GM18873 (cell line): ENCODE measurements around the gene ACAT1.
"Not testable (repeated sequence)": the region's sequence is repeated elsewhere in the genome, so short reads cannot be mapped to it uniquely, and the experiment has no call there.

ENCODE experiments used
- ATAC-seq: cut with Tn5 transposase; IDR thresholded peaks from one replicate; pipeline ENCODE4 v1.9.1; 2021; ENCODE audit warnings: mild to moderate bottlenecking, moderate library complexity, moderate number of reproducible peaks; ENCODE audit not compliant: unreplicated experiment, low FRiP score

ACAT1 gene

DNA sequence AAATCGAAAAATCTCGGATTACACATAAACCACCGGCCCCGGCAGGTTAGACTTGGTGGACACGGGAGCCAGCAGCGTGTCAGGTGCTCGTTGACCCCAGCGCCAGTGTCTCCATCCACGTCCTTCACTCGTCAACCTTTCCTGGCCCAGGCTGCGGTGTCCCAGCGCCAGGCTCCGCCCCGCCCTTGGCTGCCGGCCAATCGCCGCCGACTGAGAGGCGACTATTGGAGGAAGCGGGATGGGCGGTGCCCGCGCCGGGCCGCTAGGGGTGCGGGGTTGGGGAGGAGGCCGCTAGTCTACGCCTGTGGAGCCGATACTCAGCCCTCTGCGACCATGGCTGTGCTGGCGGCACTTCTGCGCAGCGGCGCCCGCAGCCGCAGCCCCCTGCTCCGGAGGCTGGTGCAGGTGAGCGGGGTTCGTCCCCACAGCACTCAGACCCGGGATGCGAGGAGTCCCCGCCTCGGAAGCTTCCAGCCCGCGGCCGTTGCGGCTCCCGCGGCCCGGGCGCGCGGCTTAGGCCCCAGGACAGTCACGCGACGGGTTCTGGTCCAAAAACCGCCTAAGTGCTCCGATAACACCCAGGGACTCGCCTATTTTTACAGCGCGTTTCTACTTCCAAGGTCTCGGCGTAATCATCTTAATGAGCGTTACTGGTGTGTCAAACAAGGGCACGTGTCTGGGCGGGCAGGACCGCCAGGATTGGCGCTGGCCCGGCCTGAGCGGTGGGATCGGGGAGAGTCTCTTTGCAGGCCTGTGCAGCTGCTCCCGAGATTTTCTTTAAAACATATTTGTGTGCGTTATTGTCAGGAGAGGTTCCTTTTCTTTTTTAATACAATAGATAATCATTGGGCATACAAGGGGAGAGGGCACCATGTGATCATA is at the start of gene ACAT1:
ACAT1 (plus strand) TSS at position 294 of the 882 bp plus-strand sequence; CDS start at position 334, 40 bp downstream.
- peak; percentile 96 for ATAC-seq

DNA sequence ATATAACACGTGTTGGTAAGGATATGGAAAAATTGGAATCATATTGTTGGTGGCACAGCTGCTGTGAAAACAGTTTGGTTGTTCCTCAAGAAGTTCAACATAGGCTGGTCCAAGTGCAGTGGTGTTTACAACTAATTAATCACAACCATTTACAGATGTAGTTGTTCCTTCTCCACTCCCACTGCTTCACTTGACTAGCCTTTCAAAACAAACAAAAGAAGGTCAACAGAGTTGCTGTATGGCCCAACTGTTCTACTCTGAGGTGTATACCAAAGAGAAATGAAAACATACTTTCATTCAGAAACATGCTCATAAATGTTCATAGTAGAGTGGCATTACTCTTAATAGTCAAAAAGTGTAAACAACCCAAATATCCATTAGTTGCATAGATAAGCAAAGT is 36.6 kb upstream of the ACAT1 start:
- no peak for ATAC-seq

DNA sequence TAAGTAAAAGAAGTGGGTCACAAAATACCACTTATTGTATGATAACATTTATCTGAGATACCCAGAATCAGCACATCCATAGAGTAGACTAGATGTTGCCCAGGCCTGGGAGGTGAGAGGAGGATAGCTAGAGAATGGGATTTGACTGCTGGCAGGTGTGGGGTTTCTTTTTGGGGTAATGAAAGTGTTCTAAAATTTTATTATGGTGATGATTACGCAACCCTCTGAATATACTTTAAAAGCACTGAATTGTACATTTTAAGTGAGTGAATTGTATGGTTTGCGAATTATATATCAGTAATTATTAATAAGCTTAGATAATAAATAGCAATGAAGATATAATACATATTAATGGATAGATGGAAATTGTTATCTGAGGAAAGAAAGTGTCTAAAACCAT is 35.7 kb upstream of the ACAT1 start:
- no peak for ATAC-seq

DNA sequence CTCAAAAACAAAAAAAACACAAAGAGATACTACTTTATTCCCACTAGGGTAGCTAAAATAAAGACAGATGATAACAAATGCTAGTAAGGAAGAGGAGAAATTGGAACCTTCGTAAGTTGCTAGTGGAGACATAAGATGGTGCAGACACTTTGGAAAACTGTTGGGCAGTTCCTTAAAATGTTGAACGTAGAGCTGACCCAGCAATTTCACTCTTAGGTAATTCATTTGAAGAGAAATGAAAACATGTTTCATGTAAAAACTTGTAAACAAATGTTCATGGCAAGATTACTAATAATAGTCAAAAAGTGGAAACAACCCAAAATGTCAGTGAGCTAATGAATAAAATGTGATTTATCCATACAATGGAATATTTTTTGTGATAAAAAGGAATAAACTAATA is 29.2 kb upstream of the ACAT1 start:
- ATAC-seq, result no peak

DNA sequence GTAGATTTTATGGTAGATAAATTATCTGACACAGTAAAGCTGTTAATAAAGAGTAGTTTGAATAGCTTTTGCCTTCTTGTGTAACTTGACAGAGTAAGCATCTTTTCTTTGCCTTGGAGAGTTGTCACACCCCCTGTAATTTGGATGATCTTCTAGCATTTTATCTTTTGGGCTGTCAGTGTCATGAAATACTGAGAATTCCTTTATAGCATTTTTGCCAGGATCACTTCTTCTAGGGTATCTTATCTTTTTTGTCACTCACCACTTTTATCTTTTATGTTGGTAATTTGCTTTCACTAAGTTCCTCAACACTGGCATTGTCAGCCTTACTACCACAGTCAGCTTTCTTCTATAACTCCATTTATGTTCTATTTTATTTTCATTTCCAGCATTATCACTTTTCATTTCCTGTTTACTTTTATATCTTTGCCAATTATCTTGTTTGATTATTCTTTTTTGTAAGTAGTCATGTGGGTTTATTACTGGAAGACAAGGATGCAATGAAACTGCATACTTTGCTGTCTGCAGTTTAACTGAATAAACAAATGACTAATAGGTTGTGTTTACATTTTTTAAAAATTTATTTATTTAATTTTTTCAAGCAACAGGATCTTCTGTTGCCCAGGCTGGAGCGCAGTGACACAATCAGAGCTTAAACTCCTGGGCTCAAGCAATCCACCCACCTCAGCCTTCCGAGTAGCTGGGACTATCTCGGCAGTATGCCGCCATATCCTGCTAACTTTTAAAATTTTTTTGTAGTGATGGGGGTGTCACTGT is 28.1 kb upstream of the ACAT1 start:
- no peak for ATAC-seq

DNA sequence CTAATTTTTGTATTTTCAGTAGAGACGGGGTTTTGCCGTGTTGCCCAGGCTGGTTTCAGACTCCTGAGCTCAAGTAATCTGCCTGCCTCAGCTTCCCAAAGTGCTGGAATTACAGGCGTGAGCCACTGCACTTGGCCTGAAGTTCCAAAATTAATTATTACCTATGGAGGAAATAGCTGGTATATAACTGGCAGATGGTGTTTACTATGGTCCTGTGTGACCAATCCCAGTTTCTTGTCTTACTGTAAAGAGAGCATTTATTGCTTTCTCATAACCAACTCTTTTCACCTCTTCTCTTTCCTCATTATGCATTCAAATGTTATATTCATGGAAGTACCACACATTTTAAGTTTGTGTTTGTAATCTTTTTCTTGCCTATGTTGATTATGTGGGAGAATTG is 24.2 kb upstream of the ACAT1 start:
- no peak for ATAC-seq

DNA sequence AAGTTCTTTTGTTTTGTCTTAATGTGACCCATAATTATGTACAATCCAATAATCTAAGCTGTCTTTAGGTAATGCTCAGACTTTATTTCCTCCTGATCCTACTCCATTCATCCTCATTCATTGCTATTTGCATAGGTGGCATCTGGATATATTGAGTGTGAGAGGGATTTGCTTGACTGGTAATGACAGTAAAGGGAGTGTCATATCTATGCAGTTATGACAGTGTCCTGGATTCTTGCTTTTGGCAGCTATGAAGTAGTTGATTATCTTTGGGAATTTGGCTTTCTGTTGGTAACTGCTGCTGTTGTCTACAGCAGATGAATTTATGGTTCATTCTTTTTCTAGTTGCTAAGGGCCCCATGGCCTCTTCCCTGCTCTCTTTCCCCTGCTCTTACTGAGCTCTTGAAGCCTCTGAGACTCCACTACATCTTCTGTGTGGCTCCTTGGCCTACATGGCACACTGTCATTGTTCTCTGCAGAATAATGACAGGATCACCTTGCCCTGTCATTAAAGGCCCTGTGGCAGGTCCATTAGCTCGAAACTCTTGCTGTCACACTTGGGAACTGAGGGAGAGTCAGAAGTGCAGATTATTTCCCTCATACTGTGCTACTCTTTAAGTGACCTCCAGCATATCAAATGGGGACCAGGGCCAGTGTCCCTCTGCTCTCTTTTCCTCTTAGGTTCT is 20.1 kb upstream of the ACAT1 start:
- no peak for ATAC-seq

DNA sequence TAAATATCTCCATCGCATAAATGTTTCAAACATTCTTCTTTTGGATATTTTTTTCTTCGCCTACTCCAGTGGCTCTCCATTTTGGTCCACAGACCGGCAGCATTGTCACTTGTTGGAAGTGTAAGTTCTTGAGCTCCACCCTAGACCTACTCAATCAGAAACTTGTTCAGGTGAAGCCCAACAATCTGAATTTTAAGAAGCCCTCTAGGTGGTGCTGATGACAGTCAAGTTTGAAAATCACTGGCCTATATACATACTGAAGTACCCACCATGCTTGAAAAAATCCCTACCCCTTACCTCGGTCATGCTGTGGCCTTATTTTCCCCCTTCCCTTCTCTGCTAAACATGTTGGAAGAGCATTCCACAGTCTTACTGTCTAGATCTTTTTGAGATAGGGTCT is 10.2 kb upstream of the ACAT1 start:
- ATAC-seq, result no peak

DNA sequence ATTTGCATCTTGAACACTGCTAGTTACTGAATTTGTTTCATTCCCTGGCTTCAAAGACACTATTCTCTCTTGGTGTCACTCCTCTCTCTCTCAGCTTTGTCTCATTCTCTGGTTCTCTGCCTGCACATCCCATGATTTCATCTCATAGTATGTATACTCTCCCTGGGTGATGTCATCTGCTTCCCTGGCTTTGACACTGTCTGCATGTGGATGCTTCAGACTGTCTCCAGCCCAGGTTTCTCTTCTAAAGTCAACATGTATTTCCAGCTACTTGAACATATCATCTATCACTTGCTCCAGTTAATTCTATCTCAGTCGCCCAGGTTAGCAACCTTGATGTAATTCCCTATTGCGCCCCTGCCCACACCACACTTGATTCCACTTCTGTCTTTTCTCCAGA is 9.3 kb upstream of the ACAT1 start:
- no peak for ATAC-seq

DNA sequence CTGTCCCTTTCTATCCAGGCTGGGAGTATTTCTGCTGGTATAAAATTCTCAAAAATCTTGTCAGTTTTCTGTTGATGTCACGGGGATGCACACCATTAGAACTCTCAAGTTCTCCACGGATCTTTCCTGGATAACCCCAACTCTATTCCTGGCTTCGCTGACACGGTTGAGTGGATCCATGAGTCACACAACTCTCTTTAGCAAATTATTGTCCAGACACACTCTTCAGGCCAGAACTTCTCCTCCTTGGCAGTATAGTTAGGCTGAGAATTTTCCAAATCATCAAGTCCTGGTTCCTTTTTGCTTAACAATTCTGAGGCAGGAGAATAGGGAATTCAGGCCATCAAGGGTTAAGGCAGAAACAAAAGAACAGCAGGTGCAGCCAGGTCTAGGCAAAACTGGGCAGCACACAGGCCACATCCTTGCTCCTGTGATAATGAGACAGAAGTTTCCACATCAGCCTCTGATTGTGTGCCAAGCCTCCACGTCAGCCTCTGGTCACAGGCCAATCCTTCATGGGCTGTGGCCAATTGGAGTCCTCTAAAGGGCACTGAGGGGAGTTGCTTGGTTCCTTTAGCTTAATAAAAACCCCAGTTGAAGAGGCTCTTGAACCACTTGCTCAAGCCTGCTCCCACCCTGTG is 5.7 kb upstream of the ACAT1 start:
- no peak for ATAC-seq

DNA sequence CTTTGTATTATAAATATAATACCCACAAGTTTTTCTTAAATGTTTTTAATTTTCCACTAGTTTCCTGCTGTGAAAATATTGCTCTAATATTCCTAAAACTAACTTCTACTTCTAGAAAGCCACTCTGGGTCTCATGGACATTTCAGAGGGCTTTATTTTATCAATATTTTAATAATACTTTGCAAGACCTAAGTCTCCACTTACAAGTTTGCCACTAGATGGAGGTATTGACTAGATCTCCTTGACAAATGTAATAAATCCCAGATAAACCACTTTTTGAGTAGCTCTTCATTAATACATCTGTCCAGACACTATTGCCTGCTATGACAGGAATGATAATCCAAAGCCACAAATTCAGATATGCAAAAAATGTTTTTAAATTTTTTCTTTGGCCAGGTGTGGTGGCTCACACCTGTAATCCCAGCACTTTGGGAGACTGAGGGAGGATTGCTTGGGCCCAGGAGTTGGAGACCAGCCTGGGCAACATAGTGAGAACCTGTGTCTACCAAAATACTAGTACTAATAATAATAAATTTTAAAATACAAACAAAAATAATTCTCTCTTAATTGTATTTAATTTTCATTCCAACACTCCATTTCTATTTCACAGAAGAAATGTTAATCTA is 3.5 kb upstream of the ACAT1 start:
- no peak for ATAC-seq

DNA sequence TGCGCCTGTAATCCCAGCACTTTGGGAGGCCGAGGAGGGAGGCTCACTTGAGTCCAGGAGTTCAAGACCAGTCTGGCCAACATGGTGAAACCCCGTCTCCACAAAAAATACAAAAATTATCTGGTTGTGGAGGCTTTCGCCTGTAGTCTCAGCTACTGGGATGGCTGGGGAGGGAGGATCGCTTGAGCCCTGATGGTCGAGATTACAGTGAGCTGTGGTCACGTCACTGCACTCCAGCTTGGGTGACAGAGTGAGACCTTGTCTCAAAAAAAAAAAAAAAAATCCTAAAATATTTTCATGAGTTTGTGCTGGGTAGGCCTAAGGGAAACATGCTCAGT is 462 bp upstream of the ACAT1 start:
- ATAC-seq, result not testable (repeated sequence)

DNA sequence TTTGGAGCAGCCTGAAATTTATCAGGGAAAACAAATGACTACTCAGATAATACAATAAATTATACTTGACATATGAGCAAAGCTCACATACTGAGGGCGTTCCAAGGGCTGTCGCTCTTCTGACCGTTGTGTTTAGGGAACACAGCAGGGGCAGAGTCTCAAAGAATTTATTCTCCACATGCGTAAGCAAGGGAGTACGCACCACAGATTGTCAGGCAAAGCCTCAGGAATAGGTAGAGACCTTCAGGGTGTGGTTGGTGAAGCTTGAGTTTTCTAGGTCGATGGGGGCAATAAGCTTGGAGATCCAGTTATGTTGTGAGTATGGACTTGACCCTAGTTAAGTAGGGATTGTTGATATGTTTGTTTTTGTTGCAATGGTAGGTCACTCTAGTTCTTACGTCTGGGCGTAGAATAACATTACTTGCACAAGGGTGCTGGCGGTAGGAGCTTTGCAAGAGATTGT is 830 bp downstream of the ACAT1 start:
- no peak for ATAC-seq

DNA sequence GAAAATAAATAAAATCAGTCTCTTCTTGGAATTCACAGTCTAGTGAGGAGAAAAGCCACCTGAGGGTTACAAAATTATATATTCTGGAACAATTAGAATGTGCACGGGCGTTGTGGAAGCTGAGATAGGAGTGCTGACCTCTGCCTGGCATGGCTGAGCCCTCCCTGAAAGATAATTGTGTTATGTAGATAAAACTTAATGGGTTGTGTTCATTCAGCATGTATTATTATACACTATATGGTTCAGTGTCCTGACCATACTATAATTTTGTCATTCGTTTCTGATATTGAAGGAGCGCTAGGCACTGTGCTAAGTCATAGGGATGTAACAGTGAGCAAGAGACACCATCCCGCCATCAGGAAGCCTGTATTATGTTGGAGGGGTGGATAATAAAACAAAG is 3.7 kb downstream of the ACAT1 start:
- no peak for ATAC-seq

DNA sequence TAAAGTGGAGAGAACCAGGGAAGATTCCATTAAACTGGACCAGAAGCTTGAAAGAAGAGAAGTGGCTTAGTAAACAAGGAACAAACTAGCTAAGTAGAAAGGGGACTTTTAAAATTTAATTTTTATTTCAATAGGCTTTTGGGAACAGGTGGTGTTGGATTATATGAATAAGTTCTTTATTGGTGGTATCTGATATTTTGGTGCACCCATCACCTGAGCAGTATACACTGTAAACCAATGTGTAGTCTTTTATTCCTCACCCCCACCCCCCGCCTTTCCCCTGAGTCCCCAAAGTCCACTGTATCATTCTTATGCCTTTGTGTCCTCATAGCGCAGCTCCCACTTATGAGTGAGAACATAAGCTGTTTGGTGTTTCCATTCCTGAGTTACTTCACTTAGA is 7.4 kb downstream of the ACAT1 start:
- ATAC-seq, result no peak

DNA sequence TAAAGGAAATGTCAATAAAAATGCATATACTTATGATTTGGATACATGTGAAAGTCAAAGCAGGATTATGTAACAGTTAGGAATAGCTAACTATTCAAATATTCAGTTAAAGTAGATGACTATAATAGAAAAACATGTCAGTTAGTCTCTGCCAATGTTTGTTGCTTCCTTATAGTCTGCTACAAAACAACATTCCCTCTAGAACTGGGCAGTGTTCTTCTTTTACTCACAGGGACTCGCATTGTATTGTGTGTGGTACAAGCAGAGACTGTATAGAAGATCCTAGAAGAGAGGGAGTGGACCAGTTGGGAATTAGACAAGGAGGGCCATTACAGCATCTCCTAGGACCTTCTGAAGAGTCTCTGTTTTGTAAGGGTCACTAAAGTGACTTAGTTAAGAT is 10.6 kb downstream of the ACAT1 start:
- no peak for ATAC-seq

DNA sequence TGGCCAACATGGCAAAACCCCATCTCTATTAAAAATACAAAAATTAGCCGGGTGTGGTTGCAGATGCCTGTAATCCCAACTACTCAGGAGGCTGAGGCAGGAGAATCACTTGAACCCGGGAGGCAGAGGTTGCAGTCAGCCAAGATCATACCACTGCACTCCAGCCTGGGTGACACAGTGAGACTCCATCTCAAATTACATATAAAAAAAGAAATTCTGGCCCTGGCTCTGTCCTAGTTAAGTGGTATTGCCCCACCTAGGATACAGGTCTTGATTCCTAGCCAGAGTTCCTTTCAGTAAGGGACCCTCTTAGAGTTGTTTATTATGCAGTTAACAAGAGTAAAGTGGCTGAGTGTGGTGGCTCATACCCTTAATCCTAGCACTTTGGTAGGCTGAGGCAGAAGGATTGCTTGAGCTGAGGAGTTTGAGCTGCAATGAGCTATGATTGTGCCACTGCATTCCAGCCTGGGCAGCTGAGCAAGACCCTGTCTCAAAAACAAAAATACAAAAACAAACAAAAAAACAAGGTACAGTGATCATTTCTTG is 11.7 kb downstream of the ACAT1 start:
- not testable (repeated sequence) for ATAC-seq

DNA sequence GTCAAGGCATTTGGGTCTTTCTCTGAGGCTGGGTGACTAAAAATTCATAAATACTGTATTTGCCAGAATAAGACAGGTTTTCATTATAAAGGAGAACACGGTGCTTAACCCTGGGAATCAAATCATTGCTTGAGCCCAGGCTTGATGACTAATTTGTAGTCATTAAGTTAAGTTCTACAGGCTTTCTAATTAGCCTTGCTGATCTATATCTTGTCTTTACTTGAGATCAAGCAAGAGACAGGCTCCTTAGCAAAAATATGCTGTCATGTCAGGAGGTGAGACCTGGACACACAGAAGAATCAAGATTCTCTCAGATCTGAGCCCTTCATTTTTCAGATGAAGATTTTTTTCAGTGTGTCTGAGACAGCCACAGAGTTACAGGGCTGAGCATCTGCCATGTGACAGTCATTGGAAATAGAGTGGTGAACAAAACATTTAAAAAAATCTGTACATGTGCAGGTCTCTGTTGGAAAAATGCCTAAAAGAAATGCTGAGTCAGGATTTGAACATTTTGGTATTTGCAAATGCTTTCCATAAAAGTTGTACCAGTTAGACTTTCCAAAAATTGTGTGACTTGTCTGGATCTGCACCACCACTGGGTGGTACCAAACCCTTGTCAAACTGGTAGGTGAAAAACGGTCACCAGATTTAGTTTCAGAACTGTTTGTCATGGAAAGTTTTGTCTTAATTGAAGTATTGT is 14.6 kb downstream of the ACAT1 start:
- no peak for ATAC-seq

DNA sequence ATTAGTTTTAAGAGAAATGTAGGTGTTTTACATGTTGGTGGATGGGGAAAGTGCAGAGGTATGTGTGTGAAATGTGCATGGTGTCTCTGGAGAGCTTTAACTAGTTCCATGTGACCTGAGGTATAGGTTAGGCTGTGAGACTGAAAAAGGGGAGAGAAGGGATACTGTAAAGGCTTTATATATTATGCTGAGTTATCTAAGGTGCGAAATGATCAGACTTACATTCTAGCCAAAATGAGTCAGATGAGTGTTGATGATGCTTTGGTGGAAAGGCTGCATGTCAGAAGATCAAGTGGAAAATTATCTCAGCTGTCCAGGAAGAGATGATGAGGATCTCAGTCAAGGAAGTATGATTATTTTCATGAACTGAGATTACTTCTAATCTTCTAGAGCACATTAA is 15.8 kb downstream of the ACAT1 start:
- no peak for ATAC-seq
